Chondrocyte (in vitro differentiated cells): ENCODE results near the gene MMP11. TPM values are rescaled to one million over a fixed set of nuclear protein-coding genes. Genes with fewer than 3 reads are reported as not detected.

Experiments
- DNase-seq: peaks from one replicate; pipeline ENCODE4 v3.0.0; 2021; ENCODE audit warnings: mixed read lengths, low spot score
- H3K27ac Mint-ChIP-seq: one replicate; pipeline ENCODE4 v1.8.0; 2021; ENCODE audit warnings: mild to moderate bottlenecking, moderate library complexity, mixed read lengths; ENCODE audit not compliant: unreplicated experiment
- H3K27me3 Mint-ChIP-seq: 2 replicates; pipeline ENCODE4 v1.8.0; 2021; ENCODE audit warnings: low read depth, mixed read lengths
- H3K36me3 Mint-ChIP-seq: 2 replicates; pipeline ENCODE4 v1.8.0; 2021; ENCODE audit warnings: low read depth, mixed read lengths
- H3K4me1 Mint-ChIP-seq: 2 replicates; pipeline ENCODE4 v1.8.0; 2021; ENCODE audit warnings: low read depth, mild to moderate bottlenecking, mixed read lengths
- H3K4me3 Mint-ChIP-seq: one replicate; pipeline ENCODE4 v1.8.0; 2021; ENCODE audit warnings: mild to moderate bottlenecking, moderate library complexity, mixed read lengths; ENCODE audit not compliant: unreplicated experiment
- H3K9me3 Mint-ChIP-seq: 2 replicates; pipeline ENCODE4 v1.8.0; 2021; ENCODE audit warnings: low read depth, mixed read lengths
- CTCF ChIP-seq: fragments of 200-600 bp; sonication (generic); IDR thresholded peaks from 2 replicates; pipeline ENCODE4 v1.5.0; 2021; ENCODE audit warnings: antibody characterized with exemption, mild to moderate bottlenecking, moderate library complexity
- total RNA-seq: library from RNA; stranded (reverse); gene quantifications from 3 replicates; pipeline ENCODE4 v1.2.1, GENCODE V29; 2021

The MMP11 gene
- total RNA-seq, 1 donor from 2014 or later = 172 TPM

GRCh38 chr22:23744001-23744400 lies 28.6 kb upstream of the MMP11 start:
- Mint-ChIP-seq H3K9me3 (no peaks in the 10 kb centered on the region), H3K4me3 (no peak overlapping the region), H3K36me3 (peaks cover 28% of the 10 kb centered on the region), H3K4me1 (no peaks in the 10 kb centered on the region), H3K27me3 (no peaks in the 10 kb centered on the region), H3K27ac (no peak overlapping the region)
- DNase-seq = no peak
- no peak for TF ChIP-seq CTCF

- Mint-ChIP-seq H3K4me3 (no peak overlapping the region), H3K27ac (no peak overlapping the region), H3K9me3 (no peaks in the 10 kb centered on the region), H3K4me1 (peaks cover under 1% of the 10 kb centered on the region), H3K27me3 (no peaks in the 10 kb centered on the region), H3K36me3 (peaks cover 28% of the 10 kb centered on the region)
- no peak for TF ChIP-seq CTCF
- DNase-seq = no peak
Observed at GRCh38 chr22:23744485-23744884, 28.2 kb upstream of the MMP11 start.

GRCh38 chr22:23745791-23746190 lies 26.9 kb upstream of the MMP11 start:
- Mint-ChIP-seq H3K4me3 (no peak overlapping the region), H3K27me3 (no peaks in the 10 kb centered on the region), H3K27ac (no peak overlapping the region), H3K9me3 (no peaks in the 10 kb centered on the region), H3K36me3 (peaks cover 26% of the 10 kb centered on the region), H3K4me1 (peaks cover 12% of the 10 kb centered on the region)
- TF ChIP-seq CTCF = no peak
- no peak for DNase-seq

- no peaks in the 10 kb centered on the region for H3K27me3 Mint-ChIP-seq
- H3K4me1 Mint-ChIP-seq = peaks cover 17% of the 10 kb centered on the region
- peaks cover 5% of the 10 kb centered on the region for H3K36me3 Mint-ChIP-seq
- no peaks in the 10 kb centered on the region for H3K9me3 Mint-ChIP-seq
- peak overlapping the region; percentile 90 for H3K4me3 Mint-ChIP-seq
- H3K27ac Mint-ChIP-seq = peak overlapping the region; percentile 91
- DNase-seq = no peak
- TF ChIP-seq CTCF = no peak
Observed at GRCh38 chr22:23749841-23750301, 22.8 kb upstream of the MMP11 start.

- H3K27ac Mint-ChIP-seq = peak overlapping the region; percentile 91
- H3K4me3 Mint-ChIP-seq = peak overlapping the region; percentile 90
- peaks cover 17% of the 10 kb centered on the region for H3K4me1 Mint-ChIP-seq
- H3K9me3 Mint-ChIP-seq = no peaks in the 10 kb centered on the region
- DNase-seq = no peak
- H3K36me3 Mint-ChIP-seq = no peaks in the 10 kb centered on the region
- H3K27me3 Mint-ChIP-seq = no peaks in the 10 kb centered on the region
- TF ChIP-seq CTCF = no peak
Observed at GRCh38 chr22:23750367-23750713, 22.3 kb upstream of the MMP11 start.
